GM12891 (cell line): ENCODE data around the gene MAK.
"Not testable (repeated sequence)": the region's sequence is repeated elsewhere in the genome, so short reads cannot be mapped to it uniquely, and the experiment has no call there.

Source experiments
- DNase-seq: peaks from one replicate; pipeline ENCODE4 v3.0.0; 2011; ENCODE audit warnings: low spot score; ENCODE audit not compliant: insufficient read length
- FAIRE-seq: peaks from 2 replicates; lab custom pipeline; 2011; peaks lifted over from hg19 to GRCh38; lab: Jason Lieb, UNC
- PAX5 ChIP-seq: IDR thresholded peaks from 2 replicates; pipeline ENCODE4 v1.6.1; 2011; ENCODE audit warnings: low read length, moderate library complexity, mild to moderate bottlenecking; ENCODE audit not compliant: insufficient read depth, severe bottlenecking
- POLR2A ChIP-seq: IDR thresholded peaks from 2 replicates; pipeline ENCODE4 v1.6.1; 2011; ENCODE audit warnings: low read depth, low read length, control low read depth
- POLR2AphosphoS5 ChIP-seq: IDR thresholded peaks from 2 replicates; pipeline ENCODE4 v1.6.1; 2011; ENCODE audit warnings: low read depth, low read length, control low read depth
- POU2F2 ChIP-seq: IDR thresholded peaks from 2 replicates; pipeline ENCODE4 v1.6.1; 2011; ENCODE audit warnings: low read depth, mild to moderate bottlenecking, control low read depth, low read length, moderate library complexity
- SPI1 ChIP-seq: IDR thresholded peaks from 2 replicates; pipeline ENCODE4 v1.6.1; 2011; ENCODE audit warnings: low read depth, low read length, control low read depth
- TAF1 ChIP-seq: IDR thresholded peaks from 2 replicates; pipeline ENCODE4 v1.6.1; 2011; ENCODE audit warnings: low read depth, low read length, control low read depth

Gene MAK

GRCh38 chr6:10877012-10877411 lies 38.7 kb upstream of the MAK start:
- TF ChIP-seq POLR2AphosphoS5 (no peak), TAF1 (no peak), POU2F2 (no peak), POLR2A (no peak), PAX5 (no peak), SPI1 (no peak)
- FAIRE-seq (no peak), DNase-seq (no peak)

DNA sequence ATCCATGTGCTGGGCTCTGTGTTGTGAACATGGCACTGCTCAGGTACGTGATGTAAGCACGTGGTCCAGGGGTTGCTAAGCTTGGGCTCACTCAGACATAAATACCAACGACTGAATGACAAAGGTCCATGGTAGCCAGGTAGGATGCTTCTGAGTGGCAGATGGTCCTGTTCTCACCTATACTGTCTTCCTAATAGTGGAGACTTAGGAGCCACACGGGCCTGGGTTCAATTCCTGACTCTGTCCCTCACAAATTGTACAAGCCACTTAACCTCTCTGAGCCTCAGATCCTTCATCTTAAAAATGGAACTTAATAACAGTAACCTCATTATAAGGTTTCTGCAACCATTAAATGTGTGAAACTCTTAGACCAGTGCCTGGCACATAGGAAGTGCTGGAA lies 36.7 kb upstream of the MAK start:
- DNase-seq: no peak
- no peak for FAIRE-seq
- TF ChIP-seq SPI1 (no peak), PAX5 (no peak), TAF1 (no peak), POLR2AphosphoS5 (no peak), POU2F2 (no peak), POLR2A (no peak)

DNA sequence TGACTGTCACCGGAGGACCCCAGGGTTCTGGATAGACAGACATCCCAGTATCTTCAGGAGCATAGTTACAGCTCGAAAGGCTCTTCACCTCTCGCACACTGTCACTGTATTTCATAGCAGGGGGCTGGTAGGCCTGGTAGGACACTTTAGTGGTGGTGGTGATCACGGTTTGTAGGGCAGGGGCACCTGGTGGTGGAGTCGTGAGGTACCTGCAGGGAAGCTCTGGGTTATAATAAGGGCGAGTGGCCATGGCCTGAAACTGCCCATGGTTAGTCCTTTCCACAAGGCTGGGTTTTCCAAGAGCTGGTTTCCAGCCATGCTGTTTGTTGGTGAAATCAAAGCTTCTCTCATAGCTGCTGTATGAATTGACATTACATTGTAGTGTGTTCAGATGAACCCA lies 35.9 kb upstream of the MAK start:
- TF ChIP-seq TAF1: no peak
- no peak for TF ChIP-seq POU2F2
- no peak for TF ChIP-seq POLR2A
- TF ChIP-seq POLR2AphosphoS5: no peak
- TF ChIP-seq PAX5: no peak
- TF ChIP-seq SPI1: no peak
- no peak for FAIRE-seq
- no peak for DNase-seq

- FAIRE-seq: no peak
Observed at GRCh38 chr6:10873374-10873773, 35.0 kb upstream of the MAK start.

GRCh38 chr6:10867952-10868351 lies 29.6 kb upstream of the MAK start:
- DNase-seq (no peak), FAIRE-seq (no peak)
- TF ChIP-seq TAF1 (no peak), POU2F2 (no peak), POLR2A (no peak), POLR2AphosphoS5 (no peak), SPI1 (no peak), PAX5 (no peak)

More at GRCh38 chr6:10873374-10873773, 35.0 kb upstream of the MAK start:
- DNase-seq: no peak
- TF ChIP-seq POU2F2: no peak
- no peak for TF ChIP-seq SPI1
- TF ChIP-seq TAF1: no peak
- TF ChIP-seq POLR2AphosphoS5: no peak
- TF ChIP-seq POLR2A: no peak
- no peak for TF ChIP-seq PAX5

- not testable (repeated sequence) for DNase-seq, FAIRE-seq
Observed at GRCh38 chr6:10866709-10867108, 28.4 kb upstream of the MAK start.

GRCh38 chr6:10863031-10863430 lies 24.7 kb upstream of the MAK start:
- DNase-seq, FAIRE-seq: not testable (repeated sequence)

- DNase-seq: no peak
- no peak for FAIRE-seq
- no peak for TF ChIP-seq PAX5
- TF ChIP-seq SPI1: no peak
- TF ChIP-seq TAF1: no peak
- no peak for TF ChIP-seq POLR2AphosphoS5
- no peak for TF ChIP-seq POU2F2
- no peak for TF ChIP-seq POLR2A
Observed at GRCh38 chr6:10862361-10862760, 24.0 kb upstream of the MAK start.

DNA sequence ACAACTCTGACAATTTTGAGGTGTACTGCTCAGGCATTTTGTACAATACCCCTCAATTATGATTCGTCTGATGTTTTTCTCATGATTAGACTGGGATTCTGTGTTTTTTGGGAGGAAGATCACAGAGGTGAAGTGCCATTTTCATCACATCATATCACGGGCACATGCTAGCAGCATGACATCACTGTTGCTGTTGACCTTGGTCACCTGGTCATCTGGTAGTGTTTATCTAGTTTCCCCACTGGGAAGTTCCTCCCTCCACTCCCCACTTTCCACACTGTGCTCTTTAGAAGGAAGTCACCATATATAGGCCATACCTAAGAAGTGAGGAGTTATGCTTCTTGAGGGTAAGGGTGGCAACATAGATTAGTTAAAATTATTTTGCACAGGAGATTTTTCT lies 22.7 kb upstream of the MAK start:
- FAIRE-seq (no peak), DNase-seq (no peak)
- TF ChIP-seq SPI1 (no peak), TAF1 (no peak), POU2F2 (no peak), POLR2A (no peak), POLR2AphosphoS5 (no peak), PAX5 (no peak)

GRCh38 chr6:10857259-10857658 lies 18.9 kb upstream of the MAK start:
- TF ChIP-seq POLR2A (no peak), POLR2AphosphoS5 (no peak), SPI1 (no peak)
- FAIRE-seq (no peak), DNase-seq (no peak)

GRCh38 chr6:10854922-10855632 lies 16.7 kb upstream of the MAK start:
- TF ChIP-seq SPI1 (no peak), POLR2AphosphoS5 (no peak), PAX5 (no peak), POU2F2 (no peak), POLR2A (no peak), TAF1 (no peak)
- no peak for DNase-seq
- FAIRE-seq: peak; percentile 5

DNA sequence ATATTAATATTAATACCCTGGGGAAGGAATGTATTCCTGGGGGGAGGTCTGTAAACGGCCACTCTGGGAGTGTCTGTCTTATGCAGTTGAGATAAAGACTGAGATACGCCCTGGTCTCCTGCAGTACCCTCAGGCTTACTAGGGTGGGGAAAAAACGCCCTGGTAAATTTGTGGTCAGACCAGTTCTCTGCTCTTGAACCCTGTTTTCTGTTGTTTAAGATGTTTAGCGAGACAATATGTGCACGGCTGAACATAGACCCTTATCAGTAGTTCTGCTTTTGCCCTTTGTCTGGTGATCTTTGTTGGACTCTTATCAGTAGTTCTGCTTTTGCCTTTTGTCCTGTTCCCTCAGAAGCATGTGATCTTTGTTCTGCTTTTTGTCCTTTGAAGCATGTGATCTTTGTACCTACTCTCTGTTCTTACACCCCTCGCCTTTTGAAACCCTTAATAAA lies 15.5 kb upstream of the MAK start:
- not testable (repeated sequence) for DNase-seq, FAIRE-seq
